CD4-positive, alpha-beta T cell treated with Interleukin-10 for 1 hour (primary cell): ENCODE data around the gene FAM13B.
"Not testable (repeated sequence)": the region's sequence is repeated elsewhere in the genome, so short reads cannot be mapped to it uniquely, and the experiment has no call there.

Experiments used
- DNase-seq: peaks from one replicate; pipeline ENCODE4 v3.0.0-alpha.2; 2020

Gene FAM13B

DNA sequence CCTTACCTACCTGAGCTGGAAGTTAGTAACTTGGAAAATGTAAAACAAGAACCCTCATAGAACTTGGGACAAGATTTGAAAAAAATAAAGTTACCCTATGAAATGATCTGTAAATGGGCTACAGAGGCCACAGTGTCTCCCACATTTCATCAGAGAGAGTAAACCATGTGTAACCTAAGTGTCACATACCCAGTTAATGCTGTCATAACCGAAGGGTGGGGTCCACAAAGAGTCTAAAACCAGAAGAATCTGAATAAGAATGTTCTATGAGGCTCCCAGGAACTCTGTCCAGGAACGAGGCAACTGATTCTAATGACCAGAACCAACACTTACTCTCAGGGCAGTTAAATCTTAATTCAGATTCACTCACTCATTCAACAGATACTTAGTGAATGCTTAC is 1.0 kb upstream of the FAM13B start:
- no peak for DNase-seq

DNA sequence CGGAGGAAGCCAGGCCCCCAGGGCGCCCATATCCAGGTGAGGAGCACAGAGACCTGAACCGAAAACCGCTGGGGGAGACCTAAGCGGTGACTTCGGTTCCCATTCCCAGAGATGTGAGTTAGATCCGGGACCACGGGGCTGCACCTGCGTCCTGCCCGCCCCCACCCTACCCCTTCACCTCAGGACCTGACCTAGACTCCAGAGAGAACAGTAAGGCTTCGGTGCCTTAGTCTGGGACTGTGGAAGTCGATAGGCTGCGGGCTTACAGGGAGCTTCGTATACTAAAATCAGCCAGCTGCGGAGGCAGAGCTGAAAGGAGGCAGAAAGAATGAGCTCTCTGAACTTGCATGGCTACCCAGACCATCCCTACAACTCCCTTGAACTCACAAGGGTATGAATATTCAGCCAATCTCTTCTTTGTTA is 518 bp upstream of the FAM13B start:
- no peak for DNase-seq

DNA sequence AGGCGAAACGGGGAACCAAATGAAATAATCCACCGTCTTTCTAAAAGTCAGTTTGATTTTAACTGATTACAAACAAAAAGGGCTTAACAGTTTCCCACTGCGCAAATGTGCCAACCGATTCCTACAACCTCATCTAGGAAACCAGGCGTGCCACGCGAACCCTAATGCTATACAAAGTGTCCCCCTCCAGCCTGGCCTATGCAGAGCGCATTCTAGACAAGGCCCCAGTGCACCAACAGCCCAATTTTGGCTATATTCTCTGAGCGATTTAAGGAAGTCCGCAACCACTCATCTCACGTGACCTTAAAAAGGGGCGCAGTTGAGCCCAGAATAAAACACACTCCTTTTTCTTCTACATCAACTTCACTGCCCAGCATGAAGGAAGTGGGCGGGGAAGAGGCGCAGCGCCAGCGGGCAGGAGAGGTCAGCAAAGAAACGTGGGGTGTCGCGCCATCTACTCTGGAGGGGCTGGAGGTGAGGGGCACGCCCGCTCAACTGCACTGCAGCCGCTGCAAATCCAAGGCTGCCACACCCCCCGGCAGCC is 779 bp downstream of the FAM13B start:
- DNase-seq, result peak; percentile 74

DNA sequence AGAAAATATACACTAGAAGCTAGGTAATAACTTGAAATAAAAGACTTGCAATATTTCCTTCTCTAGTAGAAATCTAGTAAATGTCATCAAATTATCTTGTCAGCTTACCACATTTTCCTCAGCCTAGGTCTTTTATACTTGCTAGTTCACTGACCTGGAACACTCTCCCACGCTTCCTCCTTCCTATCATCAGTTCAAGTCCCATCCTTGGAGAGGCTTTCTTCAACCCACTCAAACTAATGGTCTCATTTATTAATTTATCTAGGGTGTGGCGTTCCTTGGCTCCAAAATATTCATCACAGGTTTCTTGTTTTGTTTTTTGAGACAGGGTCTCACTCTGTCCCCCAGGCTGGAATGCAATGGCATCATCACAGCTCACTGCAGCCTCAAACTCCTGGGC is 2.9 kb downstream of the FAM13B start:
- DNase-seq, result no peak

DNA sequence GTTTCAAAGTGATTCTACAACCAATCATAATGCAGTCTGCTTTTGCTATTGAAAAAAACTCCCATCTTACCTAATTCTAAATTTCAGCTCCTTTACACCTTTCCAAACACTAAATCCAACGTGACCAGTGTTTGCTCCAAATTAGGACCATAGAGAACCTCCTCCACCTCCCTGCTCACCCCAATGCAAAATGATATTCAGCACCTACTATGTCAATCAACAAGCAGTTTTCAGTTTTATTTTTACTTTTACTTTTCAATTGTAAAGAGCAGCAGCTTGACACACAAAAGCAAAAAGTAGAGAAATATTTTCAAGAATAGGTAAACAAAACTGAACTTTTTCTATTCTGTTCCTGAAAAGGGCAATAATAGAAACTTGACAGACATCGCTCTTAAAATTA is 3.4 kb downstream of the FAM13B start:
- DNase-seq, result no peak

DNA sequence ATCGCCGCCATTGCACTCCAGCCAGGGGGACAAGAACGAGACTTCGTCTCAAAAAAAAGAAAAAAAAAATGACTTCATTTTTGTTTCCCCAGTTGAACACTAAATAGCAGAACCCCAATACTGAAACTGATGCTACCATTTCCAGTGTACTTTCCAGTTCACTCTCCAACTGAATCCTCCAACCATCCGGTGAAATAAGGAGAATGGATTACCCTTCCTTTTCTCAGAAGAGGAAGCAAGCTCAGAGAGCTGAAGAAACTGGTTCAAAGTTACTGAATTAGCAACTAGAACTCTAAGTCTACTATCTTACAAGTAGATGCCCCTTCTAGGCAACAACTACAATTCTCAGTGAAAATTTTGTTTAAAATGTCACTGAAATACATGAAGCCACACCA is 3.9 kb downstream of the FAM13B start:
- DNase-seq, result no peak

DNA sequence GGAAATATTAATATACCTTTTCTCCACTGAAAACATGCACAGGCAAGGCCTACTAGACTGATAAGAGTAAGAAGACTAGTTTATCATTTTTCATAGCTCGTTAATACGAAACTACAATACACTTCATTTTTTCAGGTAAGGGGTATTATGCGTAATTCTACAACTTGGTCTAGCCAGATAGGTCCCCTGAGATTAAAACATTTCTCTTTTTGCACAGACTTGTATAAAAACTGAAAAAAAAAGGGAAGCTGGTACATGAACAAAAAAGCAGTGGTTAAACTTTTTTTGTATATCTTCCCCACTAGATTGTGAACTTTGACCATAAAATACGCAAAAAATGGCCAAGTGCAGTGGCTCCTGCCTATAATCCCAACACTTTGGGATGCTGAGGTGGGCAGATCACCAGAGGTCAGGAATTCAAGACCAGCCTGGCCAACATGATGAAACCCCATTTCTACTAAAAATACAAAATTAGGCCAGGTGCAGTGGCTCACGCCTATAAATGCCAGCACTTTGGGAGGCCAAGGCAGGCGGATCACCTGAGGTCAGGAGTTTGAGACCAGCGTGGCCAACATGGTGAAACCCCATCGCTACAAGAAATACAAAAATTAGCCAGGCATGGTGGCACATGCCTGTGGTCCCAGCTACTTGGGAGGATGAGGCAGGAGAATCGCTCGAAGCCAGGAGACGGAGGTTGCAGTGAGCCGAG is 4.5 kb downstream of the FAM13B start:
- DNase-seq, result not testable (repeated sequence)

DNA sequence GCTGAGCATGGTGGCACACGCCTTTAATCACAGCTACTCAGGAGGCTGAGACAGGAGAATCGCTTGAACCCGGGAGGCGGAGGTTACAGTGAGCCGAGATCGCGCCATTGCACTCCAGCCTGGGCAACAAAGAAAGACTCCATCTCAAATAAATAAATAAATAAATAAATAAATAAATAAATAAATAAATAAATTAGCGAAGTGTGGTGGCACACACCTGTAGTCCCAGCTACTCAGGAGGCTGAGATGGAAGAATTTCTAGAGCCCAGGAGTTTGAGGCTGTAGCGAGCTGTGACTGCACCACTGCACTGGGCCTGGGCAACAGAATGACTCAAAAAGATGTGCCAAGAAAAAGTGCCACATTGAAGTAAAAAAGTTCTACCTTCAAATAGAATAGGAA is 6.1 kb downstream of the FAM13B start:
- not testable (repeated sequence) for DNase-seq

DNA sequence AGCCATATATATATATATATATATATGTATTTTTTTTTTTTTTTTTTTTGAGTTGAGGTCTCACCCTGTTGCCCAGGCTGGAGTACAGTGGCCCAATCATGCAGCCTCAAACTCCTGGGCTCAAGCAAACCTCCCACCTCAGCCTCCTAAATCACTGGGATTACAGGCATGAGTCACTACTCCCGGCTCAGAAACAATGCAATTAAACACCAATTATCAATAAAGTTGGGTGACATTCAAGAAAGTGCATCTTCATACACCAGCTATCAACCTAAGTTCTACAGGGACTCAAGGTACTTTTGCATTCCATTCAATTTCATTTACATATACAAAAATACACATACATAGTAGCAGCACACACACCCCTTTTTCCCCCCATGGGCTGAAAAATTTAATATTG is 7.6 kb downstream of the FAM13B start:
- no peak for DNase-seq

DNA sequence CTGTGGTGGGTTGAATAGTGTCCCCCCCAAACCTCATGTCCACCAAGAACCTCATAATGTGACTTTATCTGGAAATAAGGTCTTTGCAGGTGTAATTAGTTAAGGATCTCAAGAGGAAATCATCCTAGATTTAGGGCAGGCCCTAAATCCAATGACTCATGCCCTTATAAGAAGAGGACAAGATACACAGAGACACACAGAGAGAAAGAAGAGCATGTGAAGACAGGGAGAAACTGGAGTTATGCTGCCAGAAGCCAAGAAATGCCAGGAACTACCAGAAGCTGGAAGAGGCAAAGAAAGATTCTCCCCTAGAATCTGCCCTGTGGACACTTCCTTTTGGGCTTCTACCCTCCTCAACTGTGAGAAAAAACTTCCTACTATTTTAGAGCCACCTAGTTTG is 8.8 kb downstream of the FAM13B start:
- DNase-seq, result no peak

DNA sequence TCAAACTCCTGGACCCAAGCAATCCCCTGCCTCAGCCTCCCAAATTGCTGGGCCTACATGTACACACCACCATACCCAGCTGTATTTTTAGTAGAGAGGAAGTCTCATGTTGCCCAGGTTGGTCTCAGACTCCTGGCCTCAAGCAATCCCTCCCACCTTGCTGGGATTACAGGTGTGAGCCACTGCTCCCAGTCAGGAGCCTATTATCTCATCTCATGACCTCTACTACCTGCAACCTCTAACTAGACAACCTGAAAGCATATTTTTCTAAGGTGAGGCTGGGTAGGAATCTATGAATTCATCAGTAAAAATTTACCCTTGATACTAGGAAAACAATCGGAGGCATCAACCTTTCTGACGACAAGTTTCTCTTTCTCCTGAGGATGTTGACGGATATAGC is 10.0 kb downstream of the FAM13B start:
- no peak for DNase-seq

DNA sequence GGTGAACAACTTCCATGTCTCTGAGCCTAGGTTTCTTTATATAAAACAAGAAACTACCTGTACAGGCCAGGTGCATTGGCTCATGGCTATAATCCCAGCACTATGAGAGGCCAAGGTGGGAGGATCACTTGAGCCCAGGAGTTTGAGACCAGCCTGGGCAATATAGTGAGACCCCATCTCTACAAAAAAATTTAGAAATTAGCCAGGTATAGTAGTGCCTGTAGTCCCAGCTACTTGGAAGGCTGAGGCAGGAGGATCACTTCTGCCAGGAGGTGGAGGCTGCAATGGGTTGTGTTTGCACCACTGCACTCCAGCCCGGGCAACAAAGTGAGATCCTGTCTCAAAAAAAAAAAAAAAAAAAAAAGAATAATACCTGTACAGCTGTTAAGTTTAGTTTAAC is 11.1 kb downstream of the FAM13B start:
- no peak for DNase-seq

DNA sequence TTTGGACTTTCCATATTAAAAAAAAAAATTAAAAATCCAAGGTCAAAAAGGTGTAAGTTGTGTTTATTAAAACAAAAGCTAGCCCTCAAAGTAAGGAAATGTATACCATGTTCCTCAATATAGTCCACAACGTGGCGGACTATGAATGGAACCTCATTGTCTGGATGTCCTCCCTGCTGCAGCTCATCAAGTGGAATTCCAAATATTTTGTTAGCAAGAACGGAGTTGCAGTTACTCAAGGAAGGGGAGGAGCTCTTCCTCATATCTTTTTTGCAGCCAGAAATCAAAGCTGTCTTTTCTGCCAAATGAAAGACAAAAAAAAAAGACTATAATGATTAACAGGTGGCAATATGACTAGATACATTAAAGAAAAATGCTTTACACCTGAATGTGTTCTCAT is 14.0 kb downstream of the FAM13B start:
- no peak for DNase-seq

DNA sequence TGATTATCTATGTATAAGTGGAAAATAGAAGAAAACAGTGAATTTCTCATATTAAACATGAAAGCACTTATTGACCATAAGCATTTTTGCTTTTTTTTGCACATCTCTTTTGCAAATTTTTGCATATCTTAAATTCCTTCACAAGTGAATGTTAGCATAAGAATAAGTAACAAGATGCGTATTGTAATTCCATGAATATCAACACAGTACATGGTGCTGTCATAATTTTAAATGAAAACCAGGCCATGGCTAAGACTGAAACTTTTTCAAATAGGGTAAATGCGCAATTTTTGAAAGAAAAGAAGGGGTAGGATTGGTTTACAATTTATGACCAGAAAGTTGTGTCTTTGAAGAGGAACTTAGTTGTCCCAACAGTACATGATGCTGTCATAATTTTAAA is 17.0 kb downstream of the FAM13B start:
- no peak for DNase-seq

DNA sequence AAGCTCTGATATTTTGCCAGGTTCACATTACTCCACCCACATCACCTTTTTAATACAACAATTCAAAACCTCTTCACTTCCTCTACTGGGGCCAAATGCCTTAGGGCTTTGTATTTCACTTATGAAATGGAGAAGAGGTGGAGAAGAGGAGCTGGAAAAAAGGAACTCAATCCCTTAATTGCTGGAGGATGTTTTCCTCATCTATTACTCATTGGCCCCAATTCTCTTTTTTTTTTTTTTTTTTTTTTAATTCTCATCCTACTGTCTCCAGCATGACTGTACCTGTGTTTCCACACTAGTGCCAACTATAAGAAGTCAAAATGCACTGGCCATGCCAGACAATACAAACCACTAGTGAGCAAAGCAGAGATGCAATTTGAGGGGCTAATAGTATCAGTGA is 20.9 kb downstream of the FAM13B start:
- no peak for DNase-seq

DNA sequence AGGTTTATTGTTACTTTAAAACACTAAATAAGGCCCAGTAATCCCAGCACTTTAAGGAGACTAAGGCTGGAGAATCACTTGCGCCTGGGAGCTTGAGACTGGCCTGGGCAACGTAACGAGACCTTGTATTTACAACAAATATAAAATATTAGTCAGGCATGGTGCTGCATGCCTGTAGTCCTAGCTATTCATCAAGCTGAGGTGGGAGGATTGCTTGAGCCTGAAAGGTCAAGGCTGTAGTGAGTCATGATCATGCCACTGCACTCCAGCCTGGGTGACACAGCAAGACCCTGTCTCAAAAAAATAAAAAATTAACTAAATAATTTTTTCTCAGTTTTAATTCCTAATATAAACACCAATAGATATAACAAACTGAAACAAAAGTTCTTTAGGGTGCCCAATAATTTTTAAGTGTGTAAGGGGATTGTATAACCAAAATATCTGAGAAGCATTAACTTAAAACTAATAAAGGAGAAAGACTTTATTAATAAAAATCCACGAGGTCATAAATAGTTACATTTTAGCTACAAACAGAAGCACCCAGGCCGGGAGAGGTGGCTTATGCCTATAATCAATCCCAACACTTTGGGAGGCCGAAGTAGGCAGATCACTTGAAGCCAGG is 32.7 kb downstream of the FAM13B start:
- DNase-seq, result no peak

DNA sequence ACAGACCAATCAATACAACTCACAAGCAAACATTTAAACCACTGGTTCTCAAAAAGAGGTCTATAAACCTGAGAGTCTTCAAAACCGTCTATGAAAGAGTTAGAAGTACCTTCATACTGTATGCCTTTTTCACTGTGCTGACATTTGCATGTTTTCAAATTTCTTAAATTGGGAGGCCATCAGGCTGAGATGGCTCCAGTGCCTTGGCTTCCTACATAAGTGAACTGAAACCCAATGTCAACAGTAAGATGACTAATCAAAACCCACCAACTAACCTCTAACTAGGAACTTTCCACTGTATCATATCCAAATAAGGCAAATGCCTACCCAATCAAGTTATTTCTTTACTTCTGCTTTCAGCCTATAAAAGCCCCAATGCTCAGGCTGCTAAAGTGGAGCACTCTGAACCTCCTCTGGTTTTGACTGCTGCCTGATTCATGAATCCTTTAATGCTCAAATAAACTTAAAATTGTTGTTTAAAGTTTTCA is 35.1 kb downstream of the FAM13B start:
- DNase-seq, result no peak

DNA sequence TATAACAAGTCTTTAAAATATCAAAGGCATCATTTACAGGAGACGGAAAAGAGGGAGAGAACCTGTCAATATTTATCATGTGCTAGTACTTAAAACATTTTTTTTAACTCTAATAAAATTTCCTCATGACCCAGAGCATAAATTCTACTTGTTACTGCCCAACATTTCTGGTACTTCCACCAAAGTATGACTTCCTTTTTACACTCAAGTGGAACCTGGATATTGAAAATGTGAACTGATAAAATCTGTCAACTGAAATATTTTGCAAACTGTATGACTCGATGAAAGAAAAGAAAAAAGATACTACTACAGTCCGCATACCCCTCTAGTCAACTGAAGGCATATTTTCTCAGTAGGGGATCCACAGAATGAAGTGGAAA is 37.1 kb downstream of the FAM13B start:
- DNase-seq, result no peak

DNA sequence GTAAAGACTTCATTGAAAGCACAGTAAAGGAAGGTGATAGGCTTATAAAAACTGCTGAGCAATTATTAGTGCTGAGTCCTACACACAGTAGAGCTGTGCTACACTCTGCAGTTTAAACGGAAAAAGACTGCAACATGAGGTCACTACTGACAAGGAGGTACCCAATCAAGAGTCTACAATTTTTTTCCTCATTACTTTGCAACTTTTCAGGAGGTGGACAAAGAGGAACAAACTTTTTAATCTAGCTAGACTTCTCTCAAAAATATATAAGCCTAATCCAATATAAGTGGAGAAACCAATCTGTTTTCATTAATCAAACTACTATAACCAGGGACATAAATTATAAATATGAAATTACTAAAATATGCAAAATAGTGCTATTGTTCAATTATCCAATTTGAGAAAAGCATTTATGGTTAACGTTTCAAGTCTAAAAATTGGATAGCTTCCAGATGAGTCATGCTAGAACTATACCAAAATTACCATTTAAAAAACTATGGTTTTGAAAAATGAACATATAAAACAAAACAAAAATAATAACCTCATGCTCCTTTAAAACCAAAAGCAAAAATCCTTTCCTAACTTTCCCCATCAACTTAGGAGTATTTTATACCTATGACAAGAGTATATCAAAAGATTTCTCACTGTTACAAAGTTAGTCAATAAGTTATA is 37.7 kb downstream of the FAM13B start:
- DNase-seq, result no peak

DNA sequence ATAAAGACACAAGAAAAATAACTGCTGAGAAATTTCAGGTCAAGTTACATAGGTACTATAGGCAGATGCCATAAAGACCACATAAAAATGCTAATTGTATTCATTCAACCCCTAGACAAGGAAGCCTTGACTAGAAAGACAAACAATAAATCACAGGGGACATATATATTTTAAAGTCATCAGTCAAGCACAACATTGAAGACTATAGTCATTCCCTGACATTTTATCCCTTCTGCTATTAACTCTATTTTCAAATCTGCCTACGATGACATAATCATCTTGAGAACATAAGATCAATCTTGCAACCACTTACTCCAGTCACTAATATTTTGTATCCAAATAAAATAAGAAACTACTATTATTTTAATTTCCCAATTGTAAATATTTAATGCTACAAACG is 38.3 kb downstream of the FAM13B start:
- no peak for DNase-seq

DNA sequence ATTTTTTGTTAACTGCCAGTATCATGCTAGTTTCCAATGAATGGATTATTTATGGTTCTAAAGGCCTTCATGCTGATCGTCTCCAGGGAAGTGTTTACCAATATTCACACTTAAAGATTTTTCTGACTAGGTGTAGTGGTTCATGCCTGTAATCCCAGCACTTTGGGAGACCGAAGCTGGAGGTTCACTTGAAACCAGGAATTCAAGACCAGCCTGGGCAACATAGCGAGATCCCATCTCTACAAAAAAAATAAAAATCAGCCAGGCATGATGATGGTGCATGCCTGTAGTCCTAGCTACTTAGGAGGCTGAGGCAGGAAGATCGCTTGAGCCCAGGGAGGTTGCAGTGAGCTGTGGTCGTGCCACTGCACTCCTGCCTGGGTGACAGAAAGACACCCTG is 43.5 kb downstream of the FAM13B start:
- DNase-seq, result no peak

DNA sequence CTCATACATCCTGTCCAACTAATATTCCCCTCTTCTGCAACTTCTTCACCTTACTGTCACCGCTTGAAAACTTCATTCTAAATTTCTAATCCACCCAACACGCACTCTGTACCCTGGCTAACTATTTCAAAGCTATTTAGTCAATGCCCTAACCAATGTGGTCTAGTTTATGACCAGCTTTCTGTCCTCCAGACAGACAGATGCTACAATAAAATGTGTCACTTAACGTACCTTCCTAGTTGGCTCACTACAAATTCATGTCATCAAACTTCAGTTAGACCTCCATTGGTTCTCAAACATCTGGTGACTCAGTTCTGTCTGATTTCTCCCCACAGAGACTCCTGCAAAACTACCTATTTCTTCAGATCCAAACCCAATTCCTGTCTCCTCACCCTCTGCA is 57.7 kb downstream of the FAM13B start:
- DNase-seq, result no peak

DNA sequence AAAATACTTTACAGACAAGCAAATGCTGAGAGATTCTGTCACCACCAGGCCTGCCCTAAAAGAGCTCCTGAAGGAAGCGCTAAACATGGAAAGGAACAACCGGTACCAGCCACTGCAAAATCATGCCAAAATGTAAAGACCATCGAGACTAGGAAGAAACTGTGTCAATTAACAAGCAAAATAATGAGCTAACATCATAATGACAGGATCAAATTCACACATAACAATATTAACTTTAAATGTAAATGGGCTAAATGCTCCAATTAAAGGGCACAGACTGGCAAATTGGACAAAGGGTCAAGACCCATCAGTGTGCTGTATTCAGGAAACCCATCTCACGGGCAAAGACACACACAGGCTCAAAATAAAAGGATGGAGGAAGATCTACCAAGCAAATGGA is 62.5 kb downstream of the FAM13B start:
- not testable (repeated sequence) for DNase-seq

DNA sequence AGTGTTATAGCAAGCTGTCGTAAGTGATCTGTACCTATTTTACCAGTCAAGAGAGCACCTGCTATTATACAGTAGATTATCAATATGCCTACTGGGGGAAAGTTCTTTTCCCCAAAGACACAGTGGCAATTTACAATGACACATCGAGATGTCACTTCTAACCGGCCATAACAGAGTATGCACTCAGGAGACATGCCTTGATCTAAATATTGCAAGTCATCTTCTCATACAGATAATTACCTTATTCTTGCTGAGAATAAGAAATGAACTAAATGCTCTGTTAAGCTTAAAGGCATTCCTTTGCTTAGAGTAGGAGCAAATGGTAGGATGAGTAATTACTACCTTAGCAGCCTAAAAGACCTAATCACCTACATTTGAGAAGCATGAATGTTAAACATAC is 72.1 kb downstream of the FAM13B start:
- DNase-seq, result no peak
